Measurements from ENCODE around the gene CDON. TPM values are rescaled to one million over a fixed set of nuclear protein-coding genes. Genes with fewer than 3 reads are reported as not detected.

Gene CDON
- total and polyA plus RNA-seq, 9 donors: 15.0 to 211 (median 124) TPM

GRCh38 chr11:125926682-125927081 lies 136.0 kb downstream of the CDON start:
- no peak overlapping the region for H3K27ac ChIP-seq
- no peaks in the 10 kb centered on the region for H3K36me3 ChIP-seq
- no peak overlapping the region for H3K4me3 ChIP-seq
- no peaks in the 10 kb centered on the region for H3K27me3 ChIP-seq
- no peak for DNase-seq
- TF ChIP-seq CTCF (IDR thresholded peaks at IDR 0.05): no peak
- no peak for TF ChIP-seq POLR2A (IDR thresholded peaks at IDR 0.05)
- H3K4me1 ChIP-seq (ENCODE audit: insufficient read depth): no peaks in the 10 kb centered on the region
- intact Hi-C loops (cut with DNase I): loop anchor here in 1 of 4 donors (5.0 kb wide), 1 partner anchor 266 kb away; no protein-coding TSS in a partner anchor
- WGBS, 3 donors: 94 to 96% (median 95%) methylated on average over 12 of the region's 12 CpGs
- H3K9me3 ChIP-seq: no peaks in the 10 kb centered on the region

- Histone ChIP-seq H3K9me3 (no peaks in the 10 kb centered on the region), H3K27me3 (no peaks in the 10 kb centered on the region), H3K4me1 (ENCODE audit: insufficient read depth) (no peaks in the 10 kb centered on the region), H3K4me3 (no peak overlapping the region), H3K36me3 (no peaks in the 10 kb centered on the region), H3K27ac (no peak overlapping the region)
- TF ChIP-seq CTCF (IDR thresholded peaks at IDR 0.05): no peak
- TF ChIP-seq EP300 (IDR thresholded peaks at IDR 0.05): no peak
- no peak for TF ChIP-seq POLR2A (IDR thresholded peaks at IDR 0.05)
- intact Hi-C loops (cut with DNase I): loop anchor here in 3 of 4 donors (2.0 to 5.0 kb wide), 3 partner anchors 265 to 267 kb away; no protein-coding TSS in a partner anchor
- no peak for DNase-seq
- WGBS, 3 donors: 66 to 68% (median 67%) methylated on average over 3 of the region's 3 CpGs
Measured at GRCh38 chr11:125925804-125926203, 136.9 kb downstream of the CDON start.

- Histone ChIP-seq H3K27me3 (no peaks in the 10 kb centered on the region), H3K36me3 (no peaks in the 10 kb centered on the region), H3K27ac (no peak overlapping the region), H3K4me3 (no peak overlapping the region), H3K9me3 (no peaks in the 10 kb centered on the region), H3K4me1 (ENCODE audit: insufficient read depth) (no peaks in the 10 kb centered on the region)
- intact Hi-C loops (cut with DNase I): loop anchor here in 3 of 4 donors (2.0 to 5.0 kb wide), 3 partner anchors 266 to 268 kb away; no protein-coding TSS in a partner anchor
- no peak for TF ChIP-seq POLR2A (IDR thresholded peaks at IDR 0.05)
- no peak for TF ChIP-seq EP300 (IDR thresholded peaks at IDR 0.05)
- no peak for TF ChIP-seq CTCF (IDR thresholded peaks at IDR 0.05)
- no peak for DNase-seq
- WGBS, 3 donors: 27 to 47% (median 37%) methylated on average over 6 of the region's 6 CpGs
Measured at GRCh38 chr11:125925247-125925740, 137.4 kb downstream of the CDON start.

GRCh38 chr11:125924384-125925007 lies 138.2 kb downstream of the CDON start:
- TF ChIP-seq EP300 (IDR thresholded peaks at IDR 0.05) (no peak), CTCF (IDR thresholded peaks at IDR 0.05) (no peak), POLR2A (IDR thresholded peaks at IDR 0.05) (no peak)
- 90 to 96% (median 95%) methylated on average over 9 of the region's 9 CpGs for WGBS, 3 donors
- no peak overlapping the region for H3K27ac ChIP-seq
- H3K4me1 ChIP-seq (ENCODE audit: insufficient read depth): no peaks in the 10 kb centered on the region
- no peaks in the 10 kb centered on the region for H3K27me3 ChIP-seq
- H3K9me3 ChIP-seq: no peaks in the 10 kb centered on the region
- intact Hi-C loops (cut with DNase I): loop anchor here in 3 of 4 donors (2.0 to 5.0 kb wide), 3 partner anchors 266 to 268 kb away; no protein-coding TSS in a partner anchor
- no peak overlapping the region for H3K4me3 ChIP-seq
- H3K36me3 ChIP-seq: no peaks in the 10 kb centered on the region
- no peak for DNase-seq
